ENCODE results near the gene SLC8A3. TPM values are rescaled to one million over a fixed set of nuclear protein-coding genes. Genes with fewer than 3 reads are reported as not detected.

SLC8A3 gene
- total and polyA plus RNA-seq, 10 of the 15 experiments (the other 5 are each of a cell fraction or from before 2014, with no cell fraction given), result 0.04 to 0.17 (median 0.13) TPM; not detected in 3

Other genes starting within 250 kb of the SLC8A3 start
- 34.3 and 41.7 TPM in 2 replicates for gene COX16, start 170.7 kb upstream of the SLC8A3 start, total RNA-seq (2014; rRNA removed)
- 45.1 and 49.6 TPM in 2 replicates for gene COX16, start 170.7 kb upstream of the SLC8A3 start, total RNA-seq (2014; rRNA removed; fragmentation: Illumina TruSeq; extraction: Trizol)
- 48.4 and 57.0 TPM in 2 replicates for gene COX16, start 170.7 kb upstream of the SLC8A3 start, total RNA-seq (2021)
- gene COX16, start 170.7 kb upstream of the SLC8A3 start, polyA plus RNA-seq (2011; rRNA removed), result 41.0 and 69.0 TPM in 2 replicates
- gene COX16, start 170.7 kb upstream of the SLC8A3 start, polyA plus RNA-seq (2014; fragmentation: Illumina TruSeq; extraction: Trizol), result 49.3 and 58.2 TPM in 2 replicates
- gene COX16, start 170.7 kb upstream of the SLC8A3 start, polyA plus RNA-seq (2014; fragmentation: Nextera tagmentation; extraction: Ambion mirVana), result 100 to 1,000 TPM; 197 to 209 TPM
- 29.6 and 41.3 TPM in 2 replicates for gene COX16, start 170.7 kb upstream of the SLC8A3 start, polyA plus RNA-seq (2014; rRNA removed)
- 100 to 1,000 TPM; 153 to 155 TPM for gene COX16, start 170.7 kb upstream of the SLC8A3 start, polyA plus RNA-seq (2016; fragmentation: Nextera tagmentation; extraction: Ambion mirVana)
- gene SYNJ2BP, start 228.1 kb upstream of the SLC8A3 start, total RNA-seq (2014; rRNA removed), result 8.0 and 9.0 TPM in 2 replicates
- gene SYNJ2BP, start 228.1 kb upstream of the SLC8A3 start, total RNA-seq (2014; rRNA removed; fragmentation: Illumina TruSeq; extraction: Trizol), result 11.7 and 13.6 TPM in 2 replicates
- 10.5 TPM in 2 replicates for gene SYNJ2BP, start 228.1 kb upstream of the SLC8A3 start, total RNA-seq (2021)
- 22.5 and 31.7 TPM in 2 replicates for gene SYNJ2BP, start 228.1 kb upstream of the SLC8A3 start, polyA plus RNA-seq (2011; rRNA removed)
- gene SYNJ2BP, start 228.1 kb upstream of the SLC8A3 start, polyA plus RNA-seq (2014; fragmentation: Illumina TruSeq; extraction: Trizol), result 17.3 and 22.2 TPM in 2 replicates
- gene SYNJ2BP, start 228.1 kb upstream of the SLC8A3 start, polyA plus RNA-seq (2014; fragmentation: Nextera tagmentation; extraction: Ambion mirVana), result 10 to 100 TPM; 17.7 to 27.5 TPM
- 8.4 and 9.7 TPM in 2 replicates for gene SYNJ2BP, start 228.1 kb upstream of the SLC8A3 start, polyA plus RNA-seq (2014; rRNA removed)
- gene SYNJ2BP, start 228.1 kb upstream of the SLC8A3 start, polyA plus RNA-seq (2016; fragmentation: Nextera tagmentation; extraction: Ambion mirVana), result 10 to 100 TPM; 22.0 to 23.9 TPM